NOMO-1 treated with DMSO at 0.1 percent for 48 hours (cell line): ENCODE data around the gene DCUN1D4.

Experiments
- DNase-seq: peaks from one replicate; lab custom pipeline; 2025; ENCODE audit not compliant: unreplicated experiment; lab: John Stamatoyannopoulos, UW

DCUN1D4 gene

GRCh38 chr4:51960486-51960885, 117.5 kb downstream of the DCUN1D4 start:
- no peak for DNase-seq

GRCh38 chr4:51963841-51964517, 121.0 kb downstream of the DCUN1D4 start:
- no peak for DNase-seq

- no peak for DNase-seq
Measured at GRCh38 chr4:51965862-51966261, 122.9 kb downstream of the DCUN1D4 start.
